OCI-LY7 (cell line): ENCODE data around the gene GRID2. TPM values are rescaled to one million over a fixed set of nuclear protein-coding genes. Genes with fewer than 3 reads are reported as not detected.

Source experiments
- BruUV-seq: library from RNA; stranded (reverse); fragments of 400-500 nt; replicated peaks from 2 replicates; lab custom pipeline; 2021; lab: Mats Ljungman, UMichigan
- CTCF ChIA-PET: fragments of 300-600 bp; sonication (Branson Sonifier 250); formaldehyde crosslinking; loops from one replicate; lab custom pipeline; 2022; ENCODE audit warnings: antibody characterized with exemption; ENCODE audit not compliant: unreplicated experiment; lab: Charles Lee
- POLR2A ChIA-PET: fragments of 300-600 bp; sonication (Branson Sonifier 250); formaldehyde crosslinking; loops from one replicate; lab custom pipeline; 2022; ENCODE audit warnings: antibody characterized with exemption; lab: Charles Lee
- DNase-seq: peaks from one replicate; pipeline ENCODE4 v3.0.0-alpha.2; 2015; ENCODE audit warnings: low spot score
- H2AFZ ChIP-seq: fragments of 200-600 bp; sonication (generic), shearing (Covaris generic); 2 replicates; pipeline ENCODE4 v1.6.1; 2014; ENCODE audit warnings: mild to moderate bottlenecking, antibody characterized with exemption, low read length, moderate library complexity
- H3K27ac ChIP-seq: fragments of 200-600 bp; sonication (generic); 2 replicates; pipeline ENCODE4 v1.5.1; 2014; ENCODE audit warnings: mixed run types, low read depth, mild to moderate bottlenecking, moderate library complexity, low read length, inconsistent platforms; ENCODE audit not compliant: poor library complexity, severe bottlenecking
- H3K36me3 ChIP-seq: fragments of 200-600 bp; sonication (generic); 2 replicates; pipeline ENCODE4 v1.6.1; 2014; ENCODE audit warnings: mild to moderate bottlenecking, antibody characterized with exemption, low read length, moderate library complexity, mixed read lengths; ENCODE audit not compliant: insufficient read depth
- H3K4me1 ChIP-seq: fragments of 200-600 bp; sonication (generic); 2 replicates; pipeline ENCODE4 v1.5.1; 2014; ENCODE audit warnings: mild to moderate bottlenecking, low read length; ENCODE audit not compliant: insufficient read depth, poor library complexity, severe bottlenecking
- H3K4me2 ChIP-seq: fragments of 200-600 bp; sonication (generic); 2 replicates; pipeline ENCODE4 v1.6.1; 2014; ENCODE audit warnings: mild to moderate bottlenecking, low read length
- H3K4me3 ChIP-seq: fragments of 200-600 bp; sonication (generic); 2 replicates; pipeline ENCODE4 v1.5.1; 2014; ENCODE audit warnings: mild to moderate bottlenecking, low read depth, low read length; ENCODE audit not compliant: poor library complexity, severe bottlenecking
- H3K79me2 ChIP-seq: fragments of 200-600 bp; sonication (generic); 2 replicates; pipeline ENCODE4 v1.6.1; 2016; ENCODE audit warnings: low read depth, mild to moderate bottlenecking, low read length, moderate library complexity, mixed read lengths; ENCODE audit not compliant: insufficient read depth
- H3K9me2 ChIP-seq: fragments of 200-600 bp; sonication (generic); 2 replicates; pipeline ENCODE4 v1.6.1; 2016; ENCODE audit warnings: mild to moderate bottlenecking, low read length, mixed read lengths; ENCODE audit not compliant: insufficient read depth
- H3K9me3 ChIP-seq: fragments of 200-600 bp; sonication (generic); 2 replicates; pipeline ENCODE4 v1.6.1; 2014; ENCODE audit warnings: mild to moderate bottlenecking, mixed run types, low read length, mixed read lengths
- H4K20me1 ChIP-seq: fragments of 200-600 bp; sonication (generic); 2 replicates; pipeline ENCODE4 v1.6.1; 2014; ENCODE audit warnings: mild to moderate bottlenecking, antibody characterized with exemption, low read length, moderate library complexity, mixed read lengths; ENCODE audit not compliant: insufficient read depth
- CTCF ChIP-seq: fragments of 200-600 bp; sonication (generic); conservative IDR thresholded peaks from 2 replicates; pipeline ENCODE4 v1.5.1; 2014; ENCODE audit warnings: mild to moderate bottlenecking, antibody characterized with exemption, low read length, moderate library complexity, mixed read lengths
- EZH2phosphoT487 ChIP-seq: fragments of 200-600 bp; sonication (generic); IDR thresholded peaks from 2 replicates; pipeline ENCODE4 v1.6.1; 2018; ENCODE audit warnings: low read depth, borderline replicate concordance, mild to moderate bottlenecking, mixed run types, antibody characterized with exemption, low read length, moderate library complexity, mixed read lengths
- intact Hi-C: fragments of 100-400 bp; cut with micrococcal nuclease; formaldehyde crosslinking; loops from one replicate; pipeline ENCODE4 v1.10.0; 2022; ENCODE audit not compliant: unreplicated experiment
- total RNA-seq, 2 experiments: library from RNA; depleted of rRNA in 1 of 2; stranded (reverse); fragments of >200 nt in 1 of 2; shearing (Covaris generic) in 1 of 2; gene quantifications; 2 replicates each; pipeline ENCODE4 v1.2.3, GENCODE V29; 2014 to 2022

The GRID2 gene
- total RNA-seq, 2 experiments from 2014 or later = not detected

GRCh38 chr4:93658443-93658842, 1354.7 kb downstream of the GRID2 start:
- ChIA-PET POLR2A (interaction anchor here (0.6 kb wide), 1 partner anchor 1644 kb away, joined by 4 read pairs; no protein-coding TSS in a partner anchor), CTCF (no interaction called here)
- no peaks in the 10 kb centered on the region for H3K79me2 ChIP-seq
- DNase-seq = no peak
- H2AFZ ChIP-seq = no peak overlapping the region
- H3K9me3 ChIP-seq = no peaks in the 10 kb centered on the region
- no peaks in the 10 kb centered on the region for H4K20me1 ChIP-seq
- H3K36me3 ChIP-seq = no peaks in the 10 kb centered on the region
- no peak overlapping the region for H3K27ac ChIP-seq
- BruUV-seq = no TSS peak
- no peak overlapping the region for H3K4me2 ChIP-seq
- TF ChIP-seq CTCF (no peak), EZH2phosphoT487 (no peak)
- no peaks in the 10 kb centered on the region for H3K9me2 ChIP-seq
- intact Hi-C loops = no loop called here
- no peaks in the 10 kb centered on the region for H3K4me1 ChIP-seq
- H3K4me3 ChIP-seq = no peak overlapping the region

- Histone ChIP-seq H3K27ac (no peak overlapping the region), H3K4me1 (no peaks in the 10 kb centered on the region), H3K79me2 (no peaks in the 10 kb centered on the region), H3K36me3 (no peaks in the 10 kb centered on the region), H3K9me3 (no peaks in the 10 kb centered on the region), H2AFZ (no peak overlapping the region), H3K9me2 (no peaks in the 10 kb centered on the region), H3K4me2 (no peak overlapping the region), H3K4me3 (no peak overlapping the region), H4K20me1 (no peaks in the 10 kb centered on the region)
- intact Hi-C loops = no loop called here
- no TSS peak for BruUV-seq
- POLR2A ChIA-PET = no interaction called here
- CTCF ChIA-PET = no interaction called here
- TF ChIP-seq CTCF (no peak), EZH2phosphoT487 (no peak)
- DNase-seq = no peak
Measured at GRCh38 chr4:93659629-93660028, 1355.9 kb downstream of the GRID2 start.

GRCh38 chr4:93660036-93660435, 1356.3 kb downstream of the GRID2 start:
- intact Hi-C loops = no loop called here
- Histone ChIP-seq H3K4me3 (no peak overlapping the region), H3K9me3 (no peaks in the 10 kb centered on the region), H3K9me2 (no peaks in the 10 kb centered on the region), H3K27ac (no peak overlapping the region), H4K20me1 (no peaks in the 10 kb centered on the region), H3K4me1 (no peaks in the 10 kb centered on the region), H3K79me2 (no peaks in the 10 kb centered on the region), H3K4me2 (no peak overlapping the region), H2AFZ (no peak overlapping the region), H3K36me3 (no peaks in the 10 kb centered on the region)
- POLR2A ChIA-PET = no interaction called here
- CTCF ChIA-PET = no interaction called here
- DNase-seq = no peak
- BruUV-seq = no TSS peak
- TF ChIP-seq EZH2phosphoT487 (no peak), CTCF (no peak)
